Effector memory CD8-positive, alpha-beta T cell (primary cell): ENCODE data around the gene NFIB.

Experiments used
- ATAC-seq: fragments of 150-1000 bp; cut with Tn5 transposase; replicated peaks from 2 replicates; pipeline ENCODE4 v1.10.0; 2021; ENCODE audit warnings: mild to moderate bottlenecking, moderate library complexity
- DNase-seq, 3 experiments: peaks; one replicate each; pipeline ENCODE4 v3.0.0; 2021
- H3K27ac Mint-ChIP-seq, 2 donors: one replicate each; pipeline ENCODE4 v1.8.0; 2022; ENCODE audit warnings: mild to moderate bottlenecking in 2 of 2, mixed read lengths in 2 of 2, moderate library complexity in 2 of 2
- H3K27me3 Mint-ChIP-seq, 2 donors: one replicate each; pipeline ENCODE4 v1.8.0; 2022; ENCODE audit warnings: mixed read lengths in 2 of 2
- H3K36me3 Mint-ChIP-seq: one replicate; pipeline ENCODE4 v1.8.0; 2022; ENCODE audit warnings: mild to moderate bottlenecking, moderate library complexity, mixed read lengths; ENCODE audit not compliant: insufficient read depth
- H3K4me1 Mint-ChIP-seq, 2 donors: one replicate each; pipeline ENCODE4 v1.8.0; 2022; ENCODE audit warnings: low read depth in 2 of 2, mixed read lengths in 2 of 2
- H3K4me3 Mint-ChIP-seq, 2 donors: one replicate each; pipeline ENCODE4 v1.8.0; 2022; ENCODE audit warnings: mild to moderate bottlenecking in 2 of 2, mixed read lengths in 2 of 2, moderate library complexity in 2 of 2
- H3K9me3 Mint-ChIP-seq, 2 donors: one replicate each; pipeline ENCODE4 v1.8.0; 2022; ENCODE audit warnings: mixed read lengths in 2 of 2

NFIB gene

GRCh38 chr9:14221119-14221518 lies 92.8 kb downstream of the NFIB start:
- Mint-ChIP-seq H3K27ac (no peak overlapping the region), H3K9me3 (peaks cover 0 to 2% of the 10 kb centered on the region in 2 donors), H3K27me3 (peaks cover 0 to 6% of the 10 kb centered on the region in 2 donors), H3K4me3 (no peak overlapping the region), H3K36me3 (no peaks in the 10 kb centered on the region), H3K4me1 (no peaks in the 10 kb centered on the region)
- DNase-seq (no peak), ATAC-seq (no peak)

GRCh38 chr9:14220256-14220655 lies 93.7 kb downstream of the NFIB start:
- no peaks in the 10 kb centered on the region for H3K36me3 Mint-ChIP-seq
- peaks cover 0 to 2% of the 10 kb centered on the region in 2 donors for H3K9me3 Mint-ChIP-seq
- ATAC-seq: no peak
- H3K4me3 Mint-ChIP-seq: no peak overlapping the region
- no peak overlapping the region for H3K27ac Mint-ChIP-seq
- peaks cover 0 to 6% of the 10 kb centered on the region in 2 donors for H3K27me3 Mint-ChIP-seq
- no peaks in the 10 kb centered on the region for H3K4me1 Mint-ChIP-seq
- DNase-seq: no peak

- Mint-ChIP-seq H3K27ac (no peak overlapping the region), H3K4me1 (no peaks in the 10 kb centered on the region), H3K9me3 (peaks cover 0 to 2% of the 10 kb centered on the region in 2 donors), H3K4me3 (no peak overlapping the region), H3K27me3 (peaks cover 0 to 6% of the 10 kb centered on the region in 2 donors), H3K36me3 (no peaks in the 10 kb centered on the region)
- DNase-seq (no peak), ATAC-seq (no peak)
Measured at GRCh38 chr9:14219850-14220249, 94.1 kb downstream of the NFIB start.

GRCh38 chr9:14218253-14218652 lies 95.7 kb downstream of the NFIB start:
- Mint-ChIP-seq H3K27ac (no peak overlapping the region), H3K4me1 (no peaks in the 10 kb centered on the region), H3K27me3 (peaks cover 6 to 12% of the 10 kb centered on the region in 2 donors), H3K9me3 (peaks cover 2 to 10% of the 10 kb centered on the region in 2 donors), H3K4me3 (no peak overlapping the region), H3K36me3 (no peaks in the 10 kb centered on the region)
- ATAC-seq: no peak
- DNase-seq: no peak

GRCh38 chr9:14216612-14217194 lies 97.2 kb downstream of the NFIB start:
- Mint-ChIP-seq H3K4me3 (no peak overlapping the region), H3K27ac (no peak overlapping the region), H3K4me1 (no peaks in the 10 kb centered on the region), H3K9me3 (peaks cover 2 to 10% of the 10 kb centered on the region in 2 donors), H3K27me3 (peaks cover 6 to 12% of the 10 kb centered on the region in 2 donors), H3K36me3 (no peaks in the 10 kb centered on the region)
- DNase-seq (no peak), ATAC-seq (no peak)

GRCh38 chr9:14215614-14216013 lies 98.3 kb downstream of the NFIB start:
- Mint-ChIP-seq H3K27ac (no peak overlapping the region), H3K27me3 (peaks cover 2 to 12% of the 10 kb centered on the region in 2 donors), H3K4me1 (no peaks in the 10 kb centered on the region), H3K36me3 (no peaks in the 10 kb centered on the region), H3K9me3 (peaks cover 0 to 10% of the 10 kb centered on the region in 2 donors), H3K4me3 (no peak overlapping the region)
- DNase-seq (no peak), ATAC-seq (no peak)

- Mint-ChIP-seq H3K36me3 (no peaks in the 10 kb centered on the region), H3K4me1 (no peaks in the 10 kb centered on the region), H3K9me3 (peaks cover 0 to 10% of the 10 kb centered on the region in 2 donors), H3K27me3 (peaks cover 0 to 12% of the 10 kb centered on the region in 2 donors), H3K4me3 (no peak overlapping the region), H3K27ac (no peak overlapping the region)
- no peak for ATAC-seq
- no peak for DNase-seq
Measured at GRCh38 chr9:14214693-14215092, 99.2 kb downstream of the NFIB start.

GRCh38 chr9:14214065-14214684 lies 99.8 kb downstream of the NFIB start:
- peaks cover 0 to 12% of the 10 kb centered on the region in 2 donors for H3K27me3 Mint-ChIP-seq
- H3K9me3 Mint-ChIP-seq: peaks cover 0 to 10% of the 10 kb centered on the region in 2 donors
- no peak for DNase-seq
- no peaks in the 10 kb centered on the region for H3K4me1 Mint-ChIP-seq
- no peak overlapping the region for H3K27ac Mint-ChIP-seq
- no peak overlapping the region for H3K4me3 Mint-ChIP-seq
- H3K36me3 Mint-ChIP-seq: no peaks in the 10 kb centered on the region
- ATAC-seq: no peak

GRCh38 chr9:14213504-14213903 lies 100.4 kb downstream of the NFIB start:
- Mint-ChIP-seq H3K27me3 (peaks cover 0 to 12% of the 10 kb centered on the region in 2 donors), H3K27ac (no peak overlapping the region), H3K36me3 (no peaks in the 10 kb centered on the region), H3K9me3 (peaks cover 0 to 10% of the 10 kb centered on the region in 2 donors), H3K4me1 (no peaks in the 10 kb centered on the region), H3K4me3 (no peak overlapping the region)
- ATAC-seq (no peak), DNase-seq (no peak)

- ATAC-seq (no peak), DNase-seq (no peak)
- no peak overlapping the region for H3K27ac Mint-ChIP-seq
- H3K4me3 Mint-ChIP-seq: no peak overlapping the region
- H3K4me1 Mint-ChIP-seq: no peaks in the 10 kb centered on the region
- H3K36me3 Mint-ChIP-seq: no peaks in the 10 kb centered on the region
- peaks cover 0 to 12% of the 10 kb centered on the region in 2 donors for H3K27me3 Mint-ChIP-seq
- peaks cover 0 to 10% of the 10 kb centered on the region in 2 donors for H3K9me3 Mint-ChIP-seq
Measured at GRCh38 chr9:14212697-14213420, 101.1 kb downstream of the NFIB start.

GRCh38 chr9:14212077-14212476 lies 101.9 kb downstream of the NFIB start:
- ATAC-seq: no peak
- no peak for DNase-seq
- H3K4me1 Mint-ChIP-seq: no peaks in the 10 kb centered on the region
- no peaks in the 10 kb centered on the region for H3K36me3 Mint-ChIP-seq
- H3K27me3 Mint-ChIP-seq: peaks cover 0 to 12% of the 10 kb centered on the region in 2 donors
- no peak overlapping the region for H3K4me3 Mint-ChIP-seq
- no peak overlapping the region for H3K27ac Mint-ChIP-seq
- peaks cover 2 to 10% of the 10 kb centered on the region in 2 donors for H3K9me3 Mint-ChIP-seq

GRCh38 chr9:14211564-14211963 lies 102.4 kb downstream of the NFIB start:
- Mint-ChIP-seq H3K36me3 (no peaks in the 10 kb centered on the region), H3K4me1 (no peaks in the 10 kb centered on the region), H3K27ac (no peak overlapping the region), H3K27me3 (peaks cover 0 to 12% of the 10 kb centered on the region in 2 donors), H3K9me3 (peaks cover 2 to 10% of the 10 kb centered on the region in 2 donors), H3K4me3 (no peak overlapping the region)
- ATAC-seq: no peak
- no peak for DNase-seq

- Mint-ChIP-seq H3K4me3 (no peak overlapping the region), H3K9me3 (peaks cover 2 to 10% of the 10 kb centered on the region in 2 donors), H3K27me3 (peaks cover 0 to 12% of the 10 kb centered on the region in 2 donors), H3K4me1 (no peaks in the 10 kb centered on the region), H3K27ac (no peak overlapping the region), H3K36me3 (no peaks in the 10 kb centered on the region)
- ATAC-seq (no peak), DNase-seq (no peak)
Measured at GRCh38 chr9:14210428-14210827, 103.5 kb downstream of the NFIB start.
